HepG2 (cell line): ENCODE measurements around the gene SEMA5B. TPM values are rescaled to one million over a fixed set of nuclear protein-coding genes. Genes with fewer than 3 reads are reported as not detected.
A peak's percentile ranks its signal among the peaks of the same experiment; 100 is the strongest.

Experiments used
- CERS6 ChIP-seq: sonication (generic); formaldehyde crosslinking; IDR thresholded peaks from 2 replicates; pipeline ENCODE4 v1.5.0; 2020; ENCODE audit warnings: missing genetic modification reagents
- DMTF1 ChIP-seq: sonication (generic); formaldehyde crosslinking; IDR thresholded peaks from 2 replicates; pipeline ENCODE4 v1.4.0; 2020; ENCODE audit warnings: mild to moderate bottlenecking, missing genetic modification reagents
- GATA4 ChIP-seq: sonication (generic); IDR thresholded peaks from 2 replicates; pipeline ENCODE4 v1.6.1; 2016; ENCODE audit warnings: antibody characterized with exemption, low read depth, borderline replicate concordance
- KDM5B ChIP-seq: sonication (generic); formaldehyde crosslinking; IDR thresholded peaks from 2 replicates; pipeline ENCODE4 v1.4.0; 2020; ENCODE audit warnings: missing genetic modification reagents, mild to moderate bottlenecking, borderline replicate concordance
- MLX ChIP-seq: IDR thresholded peaks from 2 replicates; pipeline ENCODE4 v1.6.1; 2016
- MTF2 ChIP-seq: sonication (generic); formaldehyde crosslinking; IDR thresholded peaks from 2 replicates; pipeline ENCODE4 v1.5.0; 2020; ENCODE audit warnings: missing genetic modification reagents, borderline replicate concordance
- MYNN ChIP-seq: sonication (generic); formaldehyde crosslinking; IDR thresholded peaks from 2 replicates; pipeline ENCODE4 v1.4.0; 2020; ENCODE audit warnings: mild to moderate bottlenecking, low read depth, missing genetic modification reagents
- STAG1 ChIP-seq: sonication (generic); formaldehyde crosslinking; IDR thresholded peaks from 2 replicates; pipeline ENCODE4 v1.4.0; 2020; ENCODE audit warnings: missing genetic modification reagents
- TAF15 ChIP-seq: fragments of 200-400 bp; formaldehyde crosslinking; IDR thresholded peaks from one replicate; pipeline ENCODE4 v1.6.1; 2018; ENCODE audit warnings: mild to moderate bottlenecking, low read depth, low read length; ENCODE audit not compliant: poor library complexity, severe bottlenecking
- TARDBP ChIP-seq: sonication (generic); formaldehyde crosslinking; IDR thresholded peaks from 2 replicates; pipeline ENCODE4 v1.8.0; 2022; ENCODE audit warnings: mild to moderate bottlenecking, missing genetic modification reagents
- TP53 ChIP-seq: sonication (generic); formaldehyde crosslinking; conservative IDR thresholded peaks from 2 replicates; pipeline ENCODE4 v1.4.0; 2020; ENCODE audit warnings: missing genetic modification reagents
- ZBTB39 ChIP-seq: sonication (generic); formaldehyde crosslinking; IDR thresholded peaks from 2 replicates; pipeline ENCODE4 v1.5.0; 2020; ENCODE audit warnings: missing genetic modification reagents
- ZBTB44 ChIP-seq: sonication (generic); formaldehyde crosslinking; IDR thresholded peaks from 2 replicates; pipeline ENCODE4 v1.4.0; 2020; ENCODE audit warnings: missing genetic modification reagents
- ZNF33A ChIP-seq: sonication (generic); formaldehyde crosslinking; IDR thresholded peaks from 2 replicates; pipeline ENCODE4 v1.5.1; 2020; ENCODE audit warnings: missing genetic modification reagents, mild to moderate bottlenecking, moderate library complexity, borderline replicate concordance
- ZNF468 ChIP-seq: sonication (generic); formaldehyde crosslinking; IDR thresholded peaks from 2 replicates; pipeline ENCODE4 v1.8.0; 2022; ENCODE audit warnings: mild to moderate bottlenecking, moderate library complexity, missing genetic modification reagents
- ZNF577 ChIP-seq: sonication (generic); formaldehyde crosslinking; IDR thresholded peaks from 2 replicates; pipeline ENCODE4 v1.4.0; 2020; ENCODE audit warnings: mild to moderate bottlenecking, low read depth, missing genetic modification reagents, borderline replicate concordance
- ZNF781 ChIP-seq: sonication (generic); formaldehyde crosslinking; IDR thresholded peaks from 2 replicates; pipeline ENCODE4 v1.5.1; 2020; ENCODE audit warnings: borderline replicate concordance, mild to moderate bottlenecking, missing genetic modification reagents; ENCODE audit errors: not compliant biosample characterization
- polyA plus RNA-seq, 8 experiments: library from polyadenylated mRNA; depleted of rRNA in 3 of 8; stranded (reverse) in 7 of 8; unstranded in 1 of 8; fragments of >200 nt; fragmentation: Illumina TruSeq in 4 of 8; extraction: Trizol in 4 of 8; gene quantifications; 2 replicates each; pipeline versions ENCODE4 v1.2.1 to v1.2.3, GENCODE V29; 2011 to 2016; ENCODE audit warnings: low read depth in 4 of 8, missing spikeins in 1 of 8, mixed read lengths in 1 of 8; ENCODE audit not compliant: insufficient read depth in 1 of 8
- total RNA-seq, 5 experiments: library from RNA; depleted of rRNA; stranded (reverse); fragments of >200 nt; fragmentation: Illumina TruSeq; extraction: Trizol; gene quantifications; 2 replicates each; pipeline ENCODE4 v1.2.3, GENCODE V29; 2016; ENCODE audit warnings: low read depth in 1 of 5

The SEMA5B gene
- total and polyA plus RNA-seq, 2 of the 13 experiments (the other 11 are each of a cell fraction or from before 2014, with no cell fraction given): not detected

- TF ChIP-seq ZBTB44 (CRISPR knock-in tag) (0 out of 2 replicates have a peak, but pooled peaks have one; percentile 63), TP53 (0 out of 2 replicates have a peak, but pooled peaks have one; percentile 68), ZNF577 (CRISPR knock-in tag) (0 out of 2 replicates have a peak, but pooled peaks have one; percentile 46), ZBTB39 (CRISPR knock-in tag) (0 out of 2 replicates have a peak, but pooled peaks have one; percentile 43), MLX (peak; percentile 68), ZNF468 (CRISPR knock-in tag) (no peak), TARDBP (CRISPR knock-in tag) (peak; percentile 41; the same call in 1 of the 2 replicates), ZNF33A (CRISPR knock-in tag) (no peak), DMTF1 (CRISPR knock-in tag) (no peak), ZNF781 (CRISPR knock-in tag) (peak; percentile 92), STAG1 (CRISPR knock-in tag) (no peak; the same call in 1 of the 2 replicates), MTF2 (CRISPR knock-in tag) (no peak), GATA4 (no peak), CERS6 (CRISPR knock-in tag) (0 out of 2 replicates have a peak, but pooled peaks have one; percentile 34), TAF15 (no peak), MYNN (CRISPR knock-in tag) (no peak), KDM5B (peak; percentile 94)
Measured at GRCh38 chr3:123066896-123067688, 39.5 kb upstream of the SEMA5B start, which contains the start of gene PDIA5 (continued).
